ENCODE data around the gene CFAP58.

DNA sequence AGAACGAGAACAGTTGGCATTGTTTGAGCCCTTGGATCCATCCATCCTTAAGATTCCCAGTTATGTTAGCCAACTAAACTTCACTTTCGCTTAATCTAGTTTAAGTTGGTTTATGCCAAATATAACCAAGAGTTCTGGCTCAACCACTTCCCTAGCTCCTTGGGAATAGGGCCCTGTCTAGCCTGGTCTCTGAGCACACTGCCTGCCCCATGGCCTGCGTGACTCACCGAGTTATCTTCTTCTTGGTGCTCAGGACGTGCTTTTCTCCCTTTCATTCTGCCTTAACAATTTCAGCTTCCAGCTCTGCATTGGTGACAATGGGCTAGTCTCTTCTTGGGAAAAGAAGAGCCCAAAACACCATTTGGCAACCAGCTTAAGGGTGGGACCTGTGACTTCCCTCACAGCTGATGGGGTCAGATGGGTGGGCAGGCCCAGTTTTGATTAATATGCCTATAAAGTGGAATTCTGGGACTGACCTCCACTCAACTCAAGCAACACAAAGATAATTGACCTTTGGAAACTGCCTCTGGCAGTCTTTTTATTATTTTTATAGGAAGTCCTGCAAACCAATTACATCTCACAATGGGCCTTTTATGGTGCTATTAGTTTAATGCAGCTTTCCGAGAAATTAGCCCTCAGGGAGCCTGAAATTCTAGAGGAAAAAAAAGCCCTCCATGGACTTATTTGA, 126.4 kb downstream of the CFAP58 start:
- TF ChIP-seq EP300 (IDR thresholded peaks at IDR 0.05; ENCODE audit: borderline replicate concordance) (no peak), RAD21 (IDR thresholded peaks at IDR 0.05; ENCODE audit: low read depth) (no peak), CREB1 (IDR thresholded peaks at IDR 0.05; ENCODE audit: low read depth) (no peak), TCF12 (IDR thresholded peaks at IDR 0.05; ENCODE audit: low read depth) (no peak)
- TF ChIP-seq, protein P1, sequence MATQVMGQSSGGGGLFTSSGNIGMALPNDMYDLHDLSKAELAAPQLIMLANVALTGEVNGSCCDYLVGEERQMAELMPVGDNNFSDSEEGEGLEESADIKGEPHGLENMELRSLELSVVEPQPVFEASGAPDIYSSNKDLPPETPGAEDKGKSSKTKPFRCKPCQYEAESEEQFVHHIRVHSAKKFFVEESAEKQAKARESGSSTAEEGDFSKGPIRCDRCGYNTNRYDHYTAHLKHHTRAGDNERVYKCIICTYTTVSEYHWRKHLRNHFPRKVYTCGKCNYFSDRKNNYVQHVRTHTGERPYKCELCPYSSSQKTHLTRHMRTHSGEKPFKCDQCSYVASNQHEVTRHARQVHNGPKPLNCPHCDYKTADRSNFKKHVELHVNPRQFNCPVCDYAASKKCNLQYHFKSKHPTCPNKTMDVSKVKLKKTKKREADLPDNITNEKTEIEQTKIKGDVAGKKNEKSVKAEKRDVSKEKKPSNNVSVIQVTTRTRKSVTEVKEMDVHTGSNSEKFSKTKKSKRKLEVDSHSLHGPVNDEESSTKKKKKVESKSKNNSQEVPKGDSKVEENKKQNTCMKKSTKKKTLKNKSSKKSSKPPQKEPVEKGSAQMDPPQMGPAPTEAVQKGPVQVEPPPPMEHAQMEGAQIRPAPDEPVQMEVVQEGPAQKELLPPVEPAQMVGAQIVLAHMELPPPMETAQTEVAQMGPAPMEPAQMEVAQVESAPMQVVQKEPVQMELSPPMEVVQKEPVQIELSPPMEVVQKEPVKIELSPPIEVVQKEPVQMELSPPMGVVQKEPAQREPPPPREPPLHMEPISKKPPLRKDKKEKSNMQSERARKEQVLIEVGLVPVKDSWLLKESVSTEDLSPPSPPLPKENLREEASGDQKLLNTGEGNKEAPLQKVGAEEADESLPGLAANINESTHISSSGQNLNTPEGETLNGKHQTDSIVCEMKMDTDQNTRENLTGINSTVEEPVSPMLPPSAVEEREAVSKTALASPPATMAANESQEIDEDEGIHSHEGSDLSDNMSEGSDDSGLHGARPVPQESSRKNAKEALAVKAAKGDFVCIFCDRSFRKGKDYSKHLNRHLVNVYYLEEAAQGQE (IDR thresholded peaks at IDR 0.05; ENCODE audit: low read depth) = no peak
- TF ChIP-seq, protein P2, sequence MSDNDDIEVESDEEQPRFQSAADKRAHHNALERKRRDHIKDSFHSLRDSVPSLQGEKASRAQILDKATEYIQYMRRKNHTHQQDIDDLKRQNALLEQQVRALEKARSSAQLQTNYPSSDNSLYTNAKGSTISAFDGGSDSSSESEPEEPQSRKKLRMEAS (IDR thresholded peaks at IDR 0.05) = no peak
